ENCODE measurements around the gene PFKFB4. TPM values are rescaled to one million over a fixed set of nuclear protein-coding genes. Genes with fewer than 3 reads are reported as not detected.
"Not testable (repeated sequence)": the region's sequence is repeated elsewhere in the genome, so short reads cannot be mapped to it uniquely, and the experiment has no call there.

PFKFB4 gene
- total and polyA plus RNA-seq, 2 of the 8 experiments (the other 6 are each of a cell fraction or from before 2014, with no cell fraction given) = 10.7 to 20.1 TPM

DNA sequence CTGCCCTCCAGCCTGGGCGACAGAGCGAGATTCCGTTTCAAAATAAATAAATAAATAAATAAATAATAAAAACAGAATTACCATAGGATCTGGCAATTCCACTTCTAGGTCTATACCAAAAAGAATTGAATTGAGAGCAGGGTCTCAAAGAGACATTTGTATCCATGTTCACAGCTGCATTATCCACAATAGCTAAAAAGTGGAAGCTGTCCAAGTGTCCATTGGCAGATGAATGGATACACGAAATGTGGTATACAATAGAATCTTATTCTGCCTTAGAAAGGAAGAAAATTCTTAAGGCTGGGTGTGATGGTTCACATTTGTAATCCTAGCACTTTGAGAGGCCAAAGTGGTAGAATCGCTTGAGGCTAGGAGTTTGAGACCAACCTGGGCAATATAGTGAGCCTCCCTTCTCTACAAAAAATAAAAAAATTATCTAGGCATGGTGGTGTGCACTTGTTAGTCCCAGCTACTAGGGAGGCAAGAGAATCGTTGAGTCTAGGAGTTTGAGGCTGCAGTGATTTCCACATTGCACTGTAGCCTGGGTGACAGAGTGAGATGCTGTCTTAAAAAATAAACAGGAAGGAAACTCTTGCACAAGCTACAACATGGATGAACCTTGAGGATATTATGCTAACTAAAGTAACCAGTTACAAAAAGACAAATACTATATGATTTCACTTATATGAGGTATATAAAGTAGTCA, 24.2 kb downstream of the PFKFB4 start (continued):
- TF ChIP-seq KDM1A (IDR thresholded peaks at IDR 0.05; ENCODE audit: borderline replicate concordance, low read length) (no peak), BCL11A (IDR thresholded peaks at IDR 0.05; ENCODE audit: low read depth in 2 of 2, low read length in 2 of 2) (no peak)
- TF ChIP-seq, protein P1, sequence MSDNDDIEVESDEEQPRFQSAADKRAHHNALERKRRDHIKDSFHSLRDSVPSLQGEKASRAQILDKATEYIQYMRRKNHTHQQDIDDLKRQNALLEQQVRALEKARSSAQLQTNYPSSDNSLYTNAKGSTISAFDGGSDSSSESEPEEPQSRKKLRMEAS (IDR thresholded peaks at IDR 0.05) = no peak

DNA sequence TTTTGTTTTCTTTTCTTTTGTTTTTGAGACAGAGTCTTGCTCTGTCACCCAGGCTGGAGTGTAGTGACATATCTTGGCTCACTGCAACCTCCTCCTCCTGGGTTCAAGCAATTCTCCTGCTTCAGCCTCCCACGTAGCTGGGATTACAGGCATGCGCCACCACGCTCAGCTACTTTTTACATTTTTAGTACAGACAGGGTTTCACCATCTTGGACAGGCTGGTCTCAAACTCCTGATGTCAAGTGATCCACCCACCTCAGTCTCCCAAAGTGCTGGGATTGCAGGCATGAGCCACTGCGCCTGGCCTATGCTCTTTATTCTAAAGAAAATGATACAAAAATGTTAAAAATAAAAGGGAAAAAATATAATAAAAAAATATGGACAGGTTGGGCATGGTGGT, 25.9 kb downstream of the PFKFB4 start:
- not testable (repeated sequence) for H3K79me2 ChIP-seq (ENCODE audit: control insufficient read depth in 1 of 2, insufficient read depth in 2 of 2, low read length in 2 of 2); H3K9me3 ChIP-seq (ENCODE audit: insufficient read depth in 2 of 2, low read depth in 1 of 2, low read length in 1 of 2); H3K4me1 ChIP-seq (replicated peaks in 1 of 4; ENCODE audit: control insufficient read depth in 3 of 4, insufficient read depth in 4 of 4, low read length in 3 of 4); H3K14ac ChIP-seq (ENCODE audit: insufficient read length); H4K20me1 ChIP-seq (replicated peaks in 1 of 2; ENCODE audit: control insufficient read depth in 1 of 2, insufficient read depth in 2 of 2, low read length in 2 of 2); H3K9ac ChIP-seq (replicated peaks in 1 of 4; ENCODE audit: extremely low read depth in 1 of 4, low read depth in 3 of 4, low read length in 3 of 4); H3K23ac ChIP-seq (ENCODE audit: insufficient read length); DNase-seq (ENCODE audit: low read depth in 1 of 2, low spot score in 2 of 2); FAIRE-seq; H3K4me2 ChIP-seq (ENCODE audit: insufficient read depth in 1 of 2, low read depth in 2 of 2, low read length in 2 of 2); H2BK15ac ChIP-seq (ENCODE audit: low read length); H3K18ac ChIP-seq (ENCODE audit: extremely low read depth, low read length); H3K4me3 ChIP-seq (ENCODE audit: extremely low read depth in 1 of 4, insufficient read depth in 2 of 4, low read depth in 3 of 4, low read length in 4 of 4); H3K23me2 ChIP-seq (ENCODE audit: low read depth, low read length); H4K5ac ChIP-seq (ENCODE audit: insufficient read length, low read depth, low read length); H2AK5ac ChIP-seq (ENCODE audit: low read depth, low read length); H3K4ac ChIP-seq (replicated peaks; ENCODE audit: insufficient read length, low read depth, low read length); H2BK20ac ChIP-seq (ENCODE audit: low read length); H3K56ac ChIP-seq (replicated peaks; ENCODE audit: insufficient read length, low read depth, low read length); H2BK120ac ChIP-seq (replicated peaks; ENCODE audit: low read depth, low read length); H3K79me1 ChIP-seq (ENCODE audit: low read depth, low read length); H2BK12ac ChIP-seq (ENCODE audit: low read depth, low read length); H4K8ac ChIP-seq (ENCODE audit: extremely low read depth, insufficient read depth, low read length); H2AFZ ChIP-seq (ENCODE audit: low read length); H3K27me3 ChIP-seq (replicated peaks in 1 of 4; ENCODE audit: control insufficient read depth in 3 of 4, extremely low read depth in 1 of 4, insufficient read depth in 3 of 4, low read length in 3 of 4); H4K91ac ChIP-seq (replicated peaks; ENCODE audit: insufficient read length, low read length); H3K27ac ChIP-seq (ENCODE audit: low read depth, low read length); H2BK5ac ChIP-seq (ENCODE audit: low read depth, low read length)
- POLR2A ChIA-PET (ENCODE audit: partially characterized antibody) = interaction anchor here (0.6 to 1.2 kb wide), 2 partner anchors 68 to 73 kb away, joined by 3 to 4 read pairs; no protein-coding TSS in a partner anchor
- CTCF ChIA-PET (ENCODE audit: partially characterized antibody) = interaction anchor here (0.7 to 7.0 kb wide), 7 partner anchors 10 to 98 kb away, joined by 3 to 35 read pairs (median 4); no protein-coding TSS in a partner anchor
- 95% methylated on average over 4 of the region's 4 CpGs; no CpG with 5 or more reads in 1 of the 2 experiments for WGBS, 2 experiments (ENCODE audit: extremely low coverage in 1 of 2, insufficient coverage in 1 of 2, insufficient read length in 1 of 2, insufficient replicate concordance in 2 of 2, low coverage in 1 of 2, low lambda C conversion rate in 2 of 2, missing lambda C conversion rate in 1 of 2)
- peaks cover 0 to 14% (median 9%) of the 10 kb centered on the region in 4 experiments; a peak in 7 of 8 replicates for H3K36me3 ChIP-seq (ENCODE audit: control insufficient read depth in 2 of 4, insufficient read depth in 4 of 4, low read length in 3 of 4)

Data from H1 (cell line).